ENCODE measurements around the gene SEC14L3. TPM values are rescaled to one million over a fixed set of nuclear protein-coding genes. Genes with fewer than 3 reads are reported as not detected.

Gene SEC14L3
- polyA plus RNA-seq, 1 donor from 2014 or later = not detected

GRCh38 chr22:30414525-30415047, 57.2 kb downstream of the SEC14L3 start:
- Mint-ChIP-seq H3K4me3 (no peak overlapping the region), H3K4me1 (no peaks in the 10 kb centered on the region), H3K27me3 (no peaks in the 10 kb centered on the region), H3K9me3 (no peaks in the 10 kb centered on the region), H3K36me3 (peaks cover 12% of the 10 kb centered on the region), H3K27ac (peak overlapping the region in 1 of 3 donors; percentile 84)

- H3K27me3 Mint-ChIP-seq = no peaks in the 10 kb centered on the region
- no peaks in the 10 kb centered on the region for H3K4me1 Mint-ChIP-seq
- peak overlapping the region in 2 of 3 donors; percentile 54 to 84 for H3K27ac Mint-ChIP-seq
- H3K4me3 Mint-ChIP-seq = no peak overlapping the region
- H3K36me3 Mint-ChIP-seq = peaks cover 12% of the 10 kb centered on the region
- no peaks in the 10 kb centered on the region for H3K9me3 Mint-ChIP-seq
Observed at GRCh38 chr22:30413745-30414524, 57.9 kb downstream of the SEC14L3 start.

- Mint-ChIP-seq H3K27ac (no peak overlapping the region), H3K27me3 (no peaks in the 10 kb centered on the region), H3K4me1 (no peaks in the 10 kb centered on the region), H3K9me3 (no peaks in the 10 kb centered on the region), H3K36me3 (peaks cover 12% of the 10 kb centered on the region), H3K4me3 (no peak overlapping the region)
Observed at GRCh38 chr22:30413001-30413400, 58.8 kb downstream of the SEC14L3 start.

- Mint-ChIP-seq H3K27ac (no peak overlapping the region), H3K4me1 (no peaks in the 10 kb centered on the region), H3K36me3 (peaks cover 12% of the 10 kb centered on the region), H3K27me3 (no peaks in the 10 kb centered on the region), H3K4me3 (no peak overlapping the region), H3K9me3 (no peaks in the 10 kb centered on the region)
Observed at GRCh38 chr22:30411780-30412179, 60.0 kb downstream of the SEC14L3 start.

Other genes with a start within 250 kb of the SEC14L3 start
- not detected for gene LIF, start 225.3 kb downstream of the SEC14L3 start, polyA plus RNA-seq
- 0.79 TPM for gene OSM, start 205.2 kb downstream of the SEC14L3 start, polyA plus RNA-seq
- gene CASTOR1, start 182.5 kb downstream of the SEC14L3 start, polyA plus RNA-seq = 15.7 TPM
- 44.0 TPM for gene TBC1D10A, start 145.1 kb downstream of the SEC14L3 start, polyA plus RNA-seq
- gene SF3A1, start 115.1 kb downstream of the SEC14L3 start, polyA plus RNA-seq = 120 TPM
- gene CCDC157, start 115.0 kb downstream of the SEC14L3 start, polyA plus RNA-seq = 1.6 TPM
- 0.20 TPM for gene RNF215, start 84.6 kb downstream of the SEC14L3 start, polyA plus RNA-seq
- gene SEC14L2, start 75.0 kb downstream of the SEC14L3 start, polyA plus RNA-seq = 1.1 TPM
- 27.8 TPM for gene MTFP1, start 46.2 kb downstream of the SEC14L3 start, polyA plus RNA-seq
- not detected for gene SEC14L4, start 33.7 kb upstream of the SEC14L3 start, polyA plus RNA-seq
- gene SEC14L6, start 74.7 kb upstream of the SEC14L3 start, polyA plus RNA-seq = not detected
- not detected for gene GAL3ST1, start 102.6 kb upstream of the SEC14L3 start, polyA plus RNA-seq
- gene PES1, start 119.9 kb upstream of the SEC14L3 start, polyA plus RNA-seq = 36.3 TPM
- 0.48 TPM for gene TCN2, start 135.2 kb upstream of the SEC14L3 start, polyA plus RNA-seq
- 1.5 TPM for gene SLC35E4, start 163.8 kb upstream of the SEC14L3 start, polyA plus RNA-seq
- gene DUSP18, start 195.9 kb upstream of the SEC14L3 start, polyA plus RNA-seq = 11.4 TPM
- 0.93 TPM for gene OSBP2, start 222.9 kb upstream of the SEC14L3 start, polyA plus RNA-seq